ENCODE measurements around the gene THSD1. TPM values are rescaled to one million over a fixed set of nuclear protein-coding genes. Genes with fewer than 3 reads are reported as not detected.

The THSD1 gene, protein sequence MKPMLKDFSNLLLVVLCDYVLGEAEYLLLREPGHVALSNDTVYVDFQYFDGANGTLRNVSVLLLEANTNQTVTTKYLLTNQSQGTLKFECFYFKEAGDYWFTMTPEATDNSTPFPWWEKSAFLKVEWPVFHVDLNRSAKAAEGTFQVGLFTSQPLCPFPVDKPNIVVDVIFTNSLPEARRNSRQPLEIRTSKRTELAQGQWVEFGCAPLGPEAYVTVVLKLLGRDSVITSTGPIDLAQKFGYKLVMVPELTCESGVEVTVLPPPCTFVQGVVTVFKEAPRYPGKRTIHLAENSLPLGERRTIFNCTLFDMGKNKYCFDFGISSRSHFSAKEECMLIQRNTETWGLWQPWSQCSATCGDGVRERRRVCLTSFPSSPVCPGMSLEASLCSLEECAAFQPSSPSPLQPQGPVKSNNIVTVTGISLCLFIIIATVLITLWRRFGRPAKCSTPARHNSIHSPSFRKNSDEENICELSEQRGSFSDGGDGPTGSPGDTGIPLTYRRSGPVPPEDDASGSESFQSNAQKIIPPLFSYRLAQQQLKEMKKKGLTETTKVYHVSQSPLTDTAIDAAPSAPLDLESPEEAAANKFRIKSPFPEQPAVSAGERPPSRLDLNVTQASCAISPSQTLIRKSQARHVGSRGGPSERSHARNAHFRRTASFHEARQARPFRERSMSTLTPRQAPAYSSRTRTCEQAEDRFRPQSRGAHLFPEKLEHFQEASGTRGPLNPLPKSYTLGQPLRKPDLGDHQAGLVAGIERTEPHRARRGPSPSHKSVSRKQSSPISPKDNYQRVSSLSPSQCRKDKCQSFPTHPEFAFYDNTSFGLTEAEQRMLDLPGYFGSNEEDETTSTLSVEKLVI
- total RNA-seq: under 1 TPM; 0.22 to 0.54 (median 0.29) TPM
- under 1 TPM; 0.12 to 0.46 TPM for polyA plus RNA-seq
- 0.54 reads per million for total RNA-seq

DNA sequence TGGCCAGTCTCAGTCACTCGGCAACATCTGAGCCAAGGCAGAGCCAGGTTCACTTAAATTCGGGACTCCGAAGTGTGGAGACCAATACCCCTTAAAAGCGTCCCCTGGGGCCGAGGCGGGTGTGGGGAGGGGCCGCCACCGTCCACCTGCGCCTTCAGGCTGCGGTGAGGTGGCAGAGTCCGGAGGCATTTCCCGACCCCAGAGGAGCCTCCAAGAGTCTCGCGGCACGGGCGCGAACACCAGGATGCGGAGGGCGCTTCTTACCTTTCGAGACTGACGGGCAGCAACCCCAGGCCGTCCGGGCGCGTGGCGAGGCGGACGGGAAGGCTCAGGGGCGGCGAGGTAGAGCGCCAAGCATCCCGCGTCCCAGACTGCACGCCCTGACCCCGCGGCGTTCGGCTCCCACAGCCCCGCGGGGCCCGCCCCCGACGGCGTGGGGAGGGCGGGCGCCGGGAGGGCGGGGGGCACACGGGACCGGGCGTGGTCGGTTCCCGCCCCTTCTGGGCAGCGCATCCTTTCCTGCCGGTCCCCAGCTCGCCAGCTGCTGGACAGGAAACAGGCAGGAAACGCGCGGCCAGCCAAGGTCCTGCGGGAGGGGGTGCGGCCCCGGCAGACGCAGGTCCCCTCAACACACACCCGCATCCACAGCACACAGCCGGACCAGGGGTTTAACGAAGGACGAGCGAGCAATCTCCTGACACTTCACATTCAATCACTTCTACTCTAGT is at the start of gene THSD1:
THSD1 (minus strand) TSS at position 406 of the 728 bp plus-strand sequence. CDS start 3,572 bp downstream, outside the sequence.
- ChIA-PET POLR2A (interaction anchor here (0.6 kb wide), 1 partner anchor 369 kb away, joined by 3 read pairs; no protein-coding TSS in a partner anchor), CTCF (no interaction called here)
- no peaks in the 10 kb centered on the region for H3K36me3 ChIP-seq (ENCODE audit: control insufficient read depth in 2 of 3, insufficient read depth in 3 of 3, low read length in 3 of 3)
- H3K9me3 ChIP-seq (ENCODE audit: control insufficient read depth in 2 of 3, low read length in 3 of 3): no peaks in the 10 kb centered on the region
- Mint-ChIP-seq H3K4me1 (peaks cover 10 to 30% (median 20%) of the 10 kb centered on the region in 7 donors), H3K4me3 (peak within 1 kb of the TSS; percentile 64 to 84 (median 72)), H3K27me3 (peaks cover 26 to 40% (median 33%) of the 10 kb centered on the region in 5 donors), H3K27ac (no peak within 1 kb of the TSS), H3K9me3 (peaks cover 0 to 3% (median 0%) of the 10 kb centered on the region in 11 donors), H3K36me3 (peaks cover 0 to 4% (median 0%) of the 10 kb centered on the region in 5 donors)
- DNase-seq (peak in 2 of 9 donors; percentile 12 to 24), ATAC-seq (peak; percentile 57)
- intact Hi-C loops (cut with micrococcal nuclease): loop anchor here in 1 of 2 donors (5.0 kb wide), 1 partner anchor 394 kb away; the partner anchor contains the start of genes ALG11 and ATP7B
- no peak within 1 kb of the TSS for H3K27ac ChIP-seq (ENCODE audit: low read depth, low read length)
- no peaks in the 10 kb centered on the region for H3K27me3 ChIP-seq (ENCODE audit: control insufficient read depth in 2 of 2, insufficient read depth in 2 of 2, low read length in 2 of 2)
- peaks cover 7 to 18% of the 10 kb centered on the region in 2 donors for H3K4me1 ChIP-seq (ENCODE audit: control insufficient read depth in 2 of 2, insufficient read depth in 2 of 2, low read length in 2 of 2)
- peak within 1 kb of the TSS; percentile 38 for H3K4me3 ChIP-seq (ENCODE audit: low read length)

DNA sequence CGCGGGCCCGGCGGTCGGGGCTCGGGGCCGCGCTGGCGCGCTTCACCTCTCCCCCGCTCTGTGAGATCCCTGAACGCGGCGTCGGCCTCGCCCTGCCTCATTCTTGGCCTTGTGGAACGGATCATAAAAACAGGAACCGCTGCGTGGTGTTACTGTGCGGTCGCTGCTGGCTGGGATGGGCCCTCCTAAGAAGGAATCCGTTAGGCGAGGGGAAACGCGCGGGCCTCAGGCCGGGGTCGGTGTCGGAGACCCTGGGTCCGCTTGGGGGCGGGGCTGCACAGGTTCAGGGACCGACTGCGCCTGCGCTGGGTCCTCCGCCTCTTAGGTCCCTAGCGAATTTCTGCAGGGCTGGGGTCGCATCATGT is 49.7 kb upstream of the THSD1 start:
- H3K27me3 Mint-ChIP-seq: peaks cover 0 to 5% (median 0%) of the 10 kb centered on the region in 5 donors
- Histone ChIP-seq H3K9me3 (ENCODE audit: control insufficient read depth in 2 of 3, low read length in 3 of 3) (no peaks in the 10 kb centered on the region), H3K4me3 (ENCODE audit: low read length) (peak overlapping the region; percentile 87), H3K36me3 (ENCODE audit: control insufficient read depth in 2 of 3, insufficient read depth in 3 of 3, low read length in 3 of 3) (no peaks in the 10 kb centered on the region), H3K27ac (ENCODE audit: low read depth, low read length) (peak overlapping the region; percentile 86), H3K4me1 (ENCODE audit: control insufficient read depth in 2 of 2, insufficient read depth in 2 of 2, low read length in 2 of 2) (peaks cover 13 to 17% of the 10 kb centered on the region in 2 donors), H3K27me3 (ENCODE audit: control insufficient read depth in 2 of 2, insufficient read depth in 2 of 2, low read length in 2 of 2) (no peaks in the 10 kb centered on the region)
- peaks cover 0 to 1% (median 0%) of the 10 kb centered on the region in 11 donors for H3K9me3 Mint-ChIP-seq
- peaks cover 0 to 15% (median 4%) of the 10 kb centered on the region in 5 donors for H3K36me3 Mint-ChIP-seq
- H3K4me3 Mint-ChIP-seq: peak overlapping the region; percentile 85 to 98 (median 96)
- ChIA-PET CTCF (no interaction called here), POLR2A (interaction anchor here (0.7 to 1.3 kb wide), 2 partner anchors 8 to 919 kb away, joined by 3 to 4 read pairs; no protein-coding TSS in a partner anchor)
- intact Hi-C loops (cut with micrococcal nuclease): loop anchor here (1.0 to 10.0 kb wide), 13 partner anchors 112 to 1541 kb away; partner anchors contain the start of genes ALG11 (in 2 of the 2), INTS6 (in 2 of the 2), SUGT1 (in 2 of the 2) and WDFY2 (in 2 of the 2)
- peaks cover 17 to 65% (median 33%) of the 10 kb centered on the region in 7 donors for H3K4me1 Mint-ChIP-seq
- peak overlapping the region; percentile 91 to 99 (median 93) for H3K27ac Mint-ChIP-seq
- DNase-seq (peak; percentile 57 to 85 (median 79)), ATAC-seq (peak; percentile 46)

DNA sequence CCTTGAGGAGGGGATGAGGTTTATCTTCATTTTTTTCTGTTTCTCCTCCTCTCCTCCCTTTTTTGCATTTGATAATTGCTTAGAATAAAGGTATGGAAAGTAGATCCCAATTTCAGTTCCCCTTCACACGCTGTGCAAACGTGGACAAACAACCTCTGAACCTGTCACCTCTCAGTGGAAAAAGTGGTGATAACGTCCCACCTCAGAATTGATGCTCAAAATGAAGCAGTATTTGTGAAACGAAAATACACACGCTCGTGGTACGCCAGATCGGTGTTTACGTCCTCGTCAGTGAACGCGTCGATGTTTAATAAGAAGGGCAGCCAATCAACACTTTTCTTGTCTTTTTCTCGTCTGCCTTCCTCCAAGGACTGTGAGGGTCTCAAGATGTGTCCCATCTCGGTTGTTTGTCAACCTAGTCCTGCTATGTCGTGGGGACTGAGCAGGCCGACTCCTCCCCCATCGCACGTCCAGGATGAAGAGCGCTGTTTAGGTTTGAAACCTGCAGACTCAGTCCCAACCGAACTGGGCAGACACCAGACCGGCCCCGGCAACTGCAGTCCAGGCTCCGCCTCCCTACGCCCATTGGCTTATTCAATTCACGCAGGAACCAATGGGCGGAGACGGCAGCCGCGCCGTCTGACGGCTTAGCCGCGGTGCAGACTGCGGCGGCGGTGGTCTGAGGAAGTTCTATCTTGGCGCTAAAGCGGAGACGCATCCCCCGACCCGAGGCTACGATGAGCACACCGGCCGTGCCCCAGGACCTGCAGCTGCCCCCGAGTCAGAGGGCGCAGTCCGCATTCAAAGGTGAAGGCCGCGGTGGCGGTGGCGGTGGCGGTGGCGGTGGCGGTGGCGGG is 49.1 kb upstream of the THSD1 start, which contains the start of gene CKAP2:
CKAP2 (plus strand) TSS at position 659 of the 857 bp plus-strand sequence; CDS start at position 738, 79 bp downstream.
- CTCF ChIA-PET: no interaction called here
- intact Hi-C loops (cut with micrococcal nuclease): loop anchor here (1.0 to 10.0 kb wide), 14 partner anchors 38 to 1540 kb away; partner anchors contain the start of genes ALG11 (in 2 of the 2), INTS6 (in 2 of the 2), SUGT1 (in 2 of the 2) and WDFY2 (in 2 of the 2)
- Histone ChIP-seq H3K9me3 (ENCODE audit: control insufficient read depth in 2 of 3, low read length in 3 of 3) (no peaks in the 10 kb centered on the region), H3K36me3 (ENCODE audit: control insufficient read depth in 2 of 3, insufficient read depth in 3 of 3, low read length in 3 of 3) (peaks cover 0 to under 1% (median 0%) of the 10 kb centered on the region in 3 experiments), H3K4me3 (ENCODE audit: low read length) (peak within 1 kb of the TSS; percentile 87), H3K27me3 (ENCODE audit: control insufficient read depth in 2 of 2, insufficient read depth in 2 of 2, low read length in 2 of 2) (no peaks in the 10 kb centered on the region), H3K4me1 (ENCODE audit: control insufficient read depth in 2 of 2, insufficient read depth in 2 of 2, low read length in 2 of 2) (peaks cover 14 to 18% of the 10 kb centered on the region in 2 donors), H3K27ac (ENCODE audit: low read depth, low read length) (peak within 1 kb of the TSS; percentile 86)
- H3K36me3 Mint-ChIP-seq: peaks cover 0 to 15% (median 3%) of the 10 kb centered on the region in 5 donors
- peak within 1 kb of the TSS; percentile 93 to 98 (median 96) for H3K4me3 Mint-ChIP-seq
- peak within 1 kb of the TSS; percentile 96 to 100 (median 99) for H3K27ac Mint-ChIP-seq
- DNase-seq (peak; percentile 87 to 97 (median 95)), ATAC-seq (peak; percentile 88)
- peaks cover 0 to 5% (median 0%) of the 10 kb centered on the region in 5 donors for H3K27me3 Mint-ChIP-seq
- H3K4me1 Mint-ChIP-seq: peaks cover 17 to 64% (median 32%) of the 10 kb centered on the region in 7 donors
- POLR2A ChIA-PET: interaction anchor here (1.3 to 1.4 kb wide), 2 partner anchors 8 to 628 kb away, joined by 3 to 4 read pairs; no protein-coding TSS in a partner anchor
- peaks cover 0 to 1% (median 0%) of the 10 kb centered on the region in 11 donors for H3K9me3 Mint-ChIP-seq

DNA sequence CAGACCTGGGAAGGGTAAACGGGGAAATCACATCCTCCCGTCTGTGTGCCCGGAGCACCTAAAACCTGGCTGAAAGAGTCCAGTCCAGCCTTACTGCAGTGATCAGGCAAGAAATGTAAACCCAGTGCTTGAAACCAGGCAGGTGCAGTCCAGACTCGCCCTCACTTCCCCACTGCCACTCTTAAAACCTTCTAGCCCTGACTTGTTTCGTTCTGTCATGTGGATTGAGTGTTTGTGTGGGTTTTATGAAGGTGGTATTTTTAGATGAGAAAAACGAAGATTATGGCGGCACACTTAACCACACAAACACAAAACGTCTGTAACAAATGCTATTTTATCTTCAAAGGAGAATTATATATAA is 48.5 kb upstream of the THSD1 start:
- no peak for ATAC-seq
- CTCF ChIA-PET: no interaction called here
- Histone ChIP-seq H3K27ac (ENCODE audit: low read depth, low read length) (peak overlapping the region; percentile 86), H3K4me1 (ENCODE audit: control insufficient read depth in 2 of 2, insufficient read depth in 2 of 2, low read length in 2 of 2) (peaks cover 14 to 20% of the 10 kb centered on the region in 2 donors), H3K4me3 (ENCODE audit: low read length) (peak overlapping the region; percentile 87), H3K9me3 (ENCODE audit: control insufficient read depth in 2 of 3, low read length in 3 of 3) (no peaks in the 10 kb centered on the region), H3K27me3 (ENCODE audit: control insufficient read depth in 2 of 2, insufficient read depth in 2 of 2, low read length in 2 of 2) (no peaks in the 10 kb centered on the region), H3K36me3 (ENCODE audit: control insufficient read depth in 2 of 3, insufficient read depth in 3 of 3, low read length in 3 of 3) (peaks cover 0 to 4% (median 0%) of the 10 kb centered on the region in 3 experiments)
- POLR2A ChIA-PET: interaction anchor here (1.4 kb wide), 1 partner anchor 628 kb away, joined by 3 read pairs; no protein-coding TSS in a partner anchor
- Mint-ChIP-seq H3K27me3 (peaks cover 0 to 5% (median 0%) of the 10 kb centered on the region in 5 donors), H3K4me1 (peaks cover 19 to 60% (median 36%) of the 10 kb centered on the region in 7 donors), H3K4me3 (peak overlapping the region; percentile 93 to 98 (median 96)), H3K27ac (peak overlapping the region; percentile 96 to 100 (median 99)), H3K9me3 (peaks cover 0 to 1% (median 0%) of the 10 kb centered on the region in 11 donors), H3K36me3 (peaks cover 0 to 13% (median 3%) of the 10 kb centered on the region in 5 donors)
- intact Hi-C loops (cut with micrococcal nuclease): loop anchor here (2.0 to 10.0 kb wide), 4 partner anchors 37 to 1540 kb away; partner anchors contain the start of gene WDFY2 (in 1 of the 2)
- peak in 1 of 9 donors; percentile 47 for DNase-seq

DNA sequence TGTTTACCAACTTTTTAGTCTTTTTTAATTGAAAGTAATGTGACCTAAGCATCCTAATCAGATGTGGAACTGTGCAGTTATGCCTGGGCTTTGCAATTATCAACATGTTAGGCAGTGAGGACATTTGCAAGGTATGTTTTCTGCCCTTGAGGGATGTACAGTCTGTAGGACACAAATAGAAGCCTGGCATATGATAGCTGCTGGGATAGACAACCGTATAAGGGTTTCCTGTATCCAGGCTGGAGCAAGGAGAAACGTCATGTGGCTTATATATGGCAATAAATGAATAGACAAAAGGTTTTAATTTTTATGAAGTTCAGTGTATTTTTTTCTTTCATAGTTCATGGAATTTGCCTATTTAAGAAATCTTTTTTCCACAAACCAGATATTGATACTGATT is 46.5 kb upstream of the THSD1 start:
- H3K27ac Mint-ChIP-seq: peak overlapping the region in 3 of 9 donors; percentile 22 to 26 (median 26)
- CTCF ChIA-PET: no interaction called here

More for the DNA sequence above, 46.5 kb upstream of the THSD1 start:
- Mint-ChIP-seq H3K36me3 (peaks cover 0 to 10% (median 0%) of the 10 kb centered on the region in 5 donors), H3K4me3 (no peak overlapping the region), H3K4me1 (peaks cover 24 to 64% (median 51%) of the 10 kb centered on the region in 7 donors), H3K9me3 (peaks cover 0 to 1% (median 0%) of the 10 kb centered on the region in 11 donors), H3K27me3 (peaks cover 0 to 5% (median 0%) of the 10 kb centered on the region in 5 donors)
- Histone ChIP-seq H3K4me1 (ENCODE audit: control insufficient read depth in 2 of 2, insufficient read depth in 2 of 2, low read length in 2 of 2) (peaks cover 31 to 34% of the 10 kb centered on the region in 2 donors), H3K27ac (ENCODE audit: low read depth, low read length) (no peak overlapping the region), H3K9me3 (ENCODE audit: control insufficient read depth in 2 of 3, low read length in 3 of 3) (no peaks in the 10 kb centered on the region), H3K27me3 (ENCODE audit: control insufficient read depth in 2 of 2, insufficient read depth in 2 of 2, low read length in 2 of 2) (no peaks in the 10 kb centered on the region), H3K36me3 (ENCODE audit: control insufficient read depth in 2 of 3, insufficient read depth in 3 of 3, low read length in 3 of 3) (peaks cover 0 to 4% (median 0%) of the 10 kb centered on the region in 3 experiments), H3K4me3 (ENCODE audit: low read length) (no peak overlapping the region)
- ATAC-seq (no peak), DNase-seq (no peak)
- POLR2A ChIA-PET: no interaction called here
- intact Hi-C loops (cut with micrococcal nuclease): loop anchor here (5.0 to 10.0 kb wide), 2 partner anchors 35 to 1538 kb away; no protein-coding TSS in a partner anchor

Data from naive thymus-derived CD4-positive, alpha-beta T cell (primary cell).